Cardiac fibroblast (primary cell): ENCODE measurements around the gene BAD.

Experiments used
- DNase-seq, 2 donors: peaks; one replicate each; pipeline versions ENCODE4 v3.0.0 to v3.0.0-alpha.2; 2010; ENCODE audit warnings: low read depth in 2 of 2
- H3K4me3 ChIP-seq, 2 donors: replicated peaks in 1 of 2; 1 replicate in 1 of 2; 2 replicates in 1 of 2; pipeline ENCODE4 v1.5.1; 2011; ENCODE audit warnings: low read depth in 2 of 2, low read length in 2 of 2, mild to moderate bottlenecking in 2 of 2, moderate library complexity in 1 of 2
- TF ChIP-seq, protein P1 (sequence below): IDR thresholded peaks from one replicate; pipeline ENCODE4 v1.5.1; 2011; ENCODE audit warnings: low read depth, mild to moderate bottlenecking, low read length, inconsistent platforms

Gene BAD

DNA sequence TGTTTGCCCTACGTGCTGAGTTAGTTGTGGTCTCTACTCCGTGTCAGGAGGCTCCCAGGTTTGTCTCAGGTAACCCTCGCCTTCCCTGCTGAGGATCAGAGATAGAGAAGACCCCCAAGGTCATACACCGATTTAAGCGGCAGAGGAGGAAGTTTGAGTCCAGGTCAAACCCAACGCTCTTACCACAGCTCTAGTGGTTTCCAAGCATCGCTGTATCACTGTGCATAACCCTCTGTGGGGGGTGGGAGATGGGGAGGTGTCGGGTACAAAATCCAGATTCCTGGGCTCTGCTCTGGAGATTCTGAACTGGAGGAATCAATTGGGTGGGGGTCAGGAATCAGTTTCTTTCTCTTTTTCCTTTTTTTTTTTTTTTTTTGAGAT, 53.5 kb downstream of the BAD start:
- H3K4me3 ChIP-seq = peak overlapping the region; percentile 73
- DNase-seq = no peak
- TF ChIP-seq, protein P1, sequence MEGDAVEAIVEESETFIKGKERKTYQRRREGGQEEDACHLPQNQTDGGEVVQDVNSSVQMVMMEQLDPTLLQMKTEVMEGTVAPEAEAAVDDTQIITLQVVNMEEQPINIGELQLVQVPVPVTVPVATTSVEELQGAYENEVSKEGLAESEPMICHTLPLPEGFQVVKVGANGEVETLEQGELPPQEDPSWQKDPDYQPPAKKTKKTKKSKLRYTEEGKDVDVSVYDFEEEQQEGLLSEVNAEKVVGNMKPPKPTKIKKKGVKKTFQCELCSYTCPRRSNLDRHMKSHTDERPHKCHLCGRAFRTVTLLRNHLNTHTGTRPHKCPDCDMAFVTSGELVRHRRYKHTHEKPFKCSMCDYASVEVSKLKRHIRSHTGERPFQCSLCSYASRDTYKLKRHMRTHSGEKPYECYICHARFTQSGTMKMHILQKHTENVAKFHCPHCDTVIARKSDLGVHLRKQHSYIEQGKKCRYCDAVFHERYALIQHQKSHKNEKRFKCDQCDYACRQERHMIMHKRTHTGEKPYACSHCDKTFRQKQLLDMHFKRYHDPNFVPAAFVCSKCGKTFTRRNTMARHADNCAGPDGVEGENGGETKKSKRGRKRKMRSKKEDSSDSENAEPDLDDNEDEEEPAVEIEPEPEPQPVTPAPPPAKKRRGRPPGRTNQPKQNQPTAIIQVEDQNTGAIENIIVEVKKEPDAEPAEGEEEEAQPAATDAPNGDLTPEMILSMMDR = no peak

DNA sequence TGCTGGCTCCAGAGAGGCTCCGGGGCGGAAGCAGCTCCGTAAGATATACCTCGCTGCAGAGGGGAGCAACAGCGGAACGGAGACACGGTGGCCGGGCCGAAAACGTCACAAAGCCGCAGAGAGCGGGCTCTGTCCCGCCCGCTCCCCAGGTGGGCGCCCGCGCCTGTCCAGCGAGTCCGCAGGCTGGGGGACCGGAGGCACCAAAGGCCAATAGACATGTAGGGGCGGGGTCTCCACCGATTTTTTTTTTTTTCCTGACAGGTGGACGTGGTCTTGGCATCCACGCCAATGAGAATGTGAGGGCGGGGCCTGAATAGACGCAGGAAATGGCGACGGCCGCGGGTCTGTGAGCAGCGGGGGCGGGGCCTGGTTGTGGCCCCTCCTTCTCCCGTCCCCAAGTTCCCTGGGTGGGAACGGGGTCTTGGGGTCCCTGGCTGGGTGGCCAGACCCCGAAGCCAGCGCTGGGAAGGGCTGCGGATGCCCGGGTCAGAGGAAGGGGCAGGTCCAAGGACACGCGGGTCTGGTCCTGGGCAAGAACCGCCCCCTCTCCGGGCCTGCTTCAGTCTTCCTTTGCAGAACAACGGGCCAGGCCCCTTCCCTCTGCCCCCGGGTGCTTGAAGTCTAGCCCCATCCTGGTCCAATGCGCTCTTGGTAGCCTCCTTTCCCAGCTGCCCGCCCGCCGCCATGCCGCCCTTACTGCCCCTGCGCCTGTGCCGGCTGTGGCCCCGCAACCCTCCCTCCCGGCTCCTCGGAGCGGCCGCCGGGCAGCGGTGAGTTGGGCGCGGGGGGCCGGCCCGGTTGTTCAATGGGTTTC, 54.1 kb downstream of the BAD start, which contains the start of gene DNAJC4:
Gene DNAJC4, plus strand, starts transcription at position 378 of the 814 bp plus-strand sequence. Its CDS starts 307 bp downstream, at position 685.
- TF ChIP-seq, protein P1 = no peak
- DNase-seq = peak; percentile 83 to 90
- H3K4me3 ChIP-seq = peak within 1 kb of the TSS; percentile 73

DNA sequence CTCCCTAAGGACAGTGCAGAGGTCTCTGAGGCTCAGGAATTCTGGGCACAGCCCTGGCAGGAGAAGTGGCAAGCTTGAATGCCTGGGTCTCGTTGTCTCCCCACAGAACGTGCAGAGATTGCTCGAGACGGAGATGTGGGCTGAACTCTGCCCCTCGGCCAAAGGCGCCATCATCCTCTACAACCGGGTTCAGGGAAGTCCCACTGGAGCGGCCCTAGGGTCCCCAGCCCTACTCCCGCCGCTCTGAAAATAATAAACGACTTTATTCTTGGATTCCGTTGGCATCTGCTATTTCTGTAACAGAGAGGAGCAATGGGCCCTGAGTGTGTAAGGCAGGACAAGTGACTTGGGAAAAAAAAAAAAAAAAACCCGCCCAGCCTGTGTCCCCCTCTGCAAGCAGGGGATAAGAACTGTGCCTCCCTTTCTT, 54.7 kb downstream of the BAD start:
- TF ChIP-seq, protein P1 = no peak
- peak overlapping the region; percentile 73 for H3K4me3 ChIP-seq
- no peak for DNase-seq

DNA sequence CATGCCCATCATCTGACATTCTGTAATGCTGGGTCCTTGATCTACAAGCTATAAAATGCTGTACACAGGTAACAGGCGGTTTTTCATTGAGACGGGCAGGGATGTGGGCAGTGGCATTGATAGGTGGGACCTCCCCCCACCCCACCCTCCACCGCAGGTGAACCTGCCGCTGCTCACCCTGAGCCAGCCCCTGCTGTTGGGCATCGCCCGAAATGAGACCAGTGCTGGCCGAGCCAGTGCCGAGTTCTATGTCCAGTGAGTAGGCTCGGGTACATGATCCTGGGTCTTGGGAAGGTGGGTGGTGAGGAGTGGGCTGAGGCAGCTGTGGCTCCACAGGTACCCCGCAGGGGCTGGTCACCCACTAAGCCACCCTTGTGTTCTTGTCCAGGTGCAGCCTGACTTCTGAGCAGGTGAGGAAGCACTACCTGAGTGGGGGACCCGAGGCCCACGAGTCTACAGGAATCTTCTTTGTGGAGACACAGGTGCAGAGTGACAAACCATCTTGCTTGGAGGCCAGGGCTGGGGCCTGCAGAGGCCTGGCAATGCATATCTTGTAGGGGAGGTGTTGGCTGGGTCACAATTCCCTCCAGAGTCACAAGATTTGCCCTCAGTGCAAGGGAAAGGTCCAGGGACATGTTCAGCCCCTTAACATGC, 55.2 kb downstream of the BAD start:
- DNase-seq = no peak
- TF ChIP-seq, protein P1 = no peak
- no peak overlapping the region for H3K4me3 ChIP-seq

GRCh38 chr11:64227405-64227956, 57.0 kb downstream of the BAD start:
- TF ChIP-seq, protein P1 = no peak
- peak overlapping the region; percentile 84 to 89 for H3K4me3 ChIP-seq
- peak in 1 of 2 donors; percentile 51 for DNase-seq

DNA sequence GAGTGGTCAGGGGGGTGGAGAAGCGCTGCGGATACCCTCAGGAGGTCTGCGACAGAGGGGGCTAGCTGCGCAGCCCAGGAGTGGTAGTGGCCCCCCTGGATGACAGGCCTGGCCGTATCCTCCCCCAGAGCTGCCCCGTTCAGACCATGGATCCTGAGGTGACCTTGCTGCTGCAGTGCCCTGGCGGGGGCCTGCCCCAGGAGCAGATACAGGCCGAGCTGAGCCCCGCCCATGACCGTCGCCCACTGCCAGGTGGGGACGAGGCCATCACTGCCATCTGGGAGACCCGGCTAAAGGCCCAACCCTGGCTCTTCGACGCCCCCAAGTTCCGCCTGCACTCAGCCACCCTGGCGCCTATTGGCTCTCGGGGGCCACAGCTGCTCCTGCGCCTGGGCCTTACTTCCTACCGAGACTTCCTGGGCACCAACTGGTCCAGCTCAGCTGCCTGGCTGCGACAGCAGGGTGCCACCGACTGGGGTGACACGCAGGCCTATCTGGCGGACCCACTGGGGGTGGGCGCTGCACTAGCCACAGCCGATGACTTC, 57.9 kb downstream of the BAD start:
- peak overlapping the region; percentile 84 to 89 for H3K4me3 ChIP-seq
- DNase-seq = no peak
- TF ChIP-seq, protein P1 = no peak
